Stimulated activated CD8-positive, alpha-beta memory T cell treated with anti-CD3 and anti-CD28 coated beads, Interleukin-15, amount 100 ng/mL, for 1 hour (primary cell): ENCODE data around the gene ASPG.

Experiments
- DNase-seq: peaks from one replicate; pipeline ENCODE4 v3.0.0-alpha.2; 2020; ENCODE audit warnings: low read depth

The ASPG gene

GRCh38 chr14:104163541-104163940, 78.0 kb downstream of the ASPG start:
- DNase-seq, result no peak

- no peak for DNase-seq
These were observed 78.5 kb downstream of the ASPG start for GRCh38 chr14:104164041-104164440.

- no peak for DNase-seq
These were observed 79.0 kb downstream of the ASPG start for GRCh38 chr14:104164512-104164911.
